Measurements from ENCODE around the gene CSNK1D. TPM values are rescaled to one million over a fixed set of nuclear protein-coding genes. Genes with fewer than 3 reads are reported as not detected.

The CSNK1D gene
- total and polyA plus RNA-seq, 2 experiments from 2014 or later: 55.3 to 66.4 TPM

GRCh38 chr17:82320140-82320840, 46.8 kb upstream of the CSNK1D start (continued):
- TF ChIP-seq, protein P1, sequence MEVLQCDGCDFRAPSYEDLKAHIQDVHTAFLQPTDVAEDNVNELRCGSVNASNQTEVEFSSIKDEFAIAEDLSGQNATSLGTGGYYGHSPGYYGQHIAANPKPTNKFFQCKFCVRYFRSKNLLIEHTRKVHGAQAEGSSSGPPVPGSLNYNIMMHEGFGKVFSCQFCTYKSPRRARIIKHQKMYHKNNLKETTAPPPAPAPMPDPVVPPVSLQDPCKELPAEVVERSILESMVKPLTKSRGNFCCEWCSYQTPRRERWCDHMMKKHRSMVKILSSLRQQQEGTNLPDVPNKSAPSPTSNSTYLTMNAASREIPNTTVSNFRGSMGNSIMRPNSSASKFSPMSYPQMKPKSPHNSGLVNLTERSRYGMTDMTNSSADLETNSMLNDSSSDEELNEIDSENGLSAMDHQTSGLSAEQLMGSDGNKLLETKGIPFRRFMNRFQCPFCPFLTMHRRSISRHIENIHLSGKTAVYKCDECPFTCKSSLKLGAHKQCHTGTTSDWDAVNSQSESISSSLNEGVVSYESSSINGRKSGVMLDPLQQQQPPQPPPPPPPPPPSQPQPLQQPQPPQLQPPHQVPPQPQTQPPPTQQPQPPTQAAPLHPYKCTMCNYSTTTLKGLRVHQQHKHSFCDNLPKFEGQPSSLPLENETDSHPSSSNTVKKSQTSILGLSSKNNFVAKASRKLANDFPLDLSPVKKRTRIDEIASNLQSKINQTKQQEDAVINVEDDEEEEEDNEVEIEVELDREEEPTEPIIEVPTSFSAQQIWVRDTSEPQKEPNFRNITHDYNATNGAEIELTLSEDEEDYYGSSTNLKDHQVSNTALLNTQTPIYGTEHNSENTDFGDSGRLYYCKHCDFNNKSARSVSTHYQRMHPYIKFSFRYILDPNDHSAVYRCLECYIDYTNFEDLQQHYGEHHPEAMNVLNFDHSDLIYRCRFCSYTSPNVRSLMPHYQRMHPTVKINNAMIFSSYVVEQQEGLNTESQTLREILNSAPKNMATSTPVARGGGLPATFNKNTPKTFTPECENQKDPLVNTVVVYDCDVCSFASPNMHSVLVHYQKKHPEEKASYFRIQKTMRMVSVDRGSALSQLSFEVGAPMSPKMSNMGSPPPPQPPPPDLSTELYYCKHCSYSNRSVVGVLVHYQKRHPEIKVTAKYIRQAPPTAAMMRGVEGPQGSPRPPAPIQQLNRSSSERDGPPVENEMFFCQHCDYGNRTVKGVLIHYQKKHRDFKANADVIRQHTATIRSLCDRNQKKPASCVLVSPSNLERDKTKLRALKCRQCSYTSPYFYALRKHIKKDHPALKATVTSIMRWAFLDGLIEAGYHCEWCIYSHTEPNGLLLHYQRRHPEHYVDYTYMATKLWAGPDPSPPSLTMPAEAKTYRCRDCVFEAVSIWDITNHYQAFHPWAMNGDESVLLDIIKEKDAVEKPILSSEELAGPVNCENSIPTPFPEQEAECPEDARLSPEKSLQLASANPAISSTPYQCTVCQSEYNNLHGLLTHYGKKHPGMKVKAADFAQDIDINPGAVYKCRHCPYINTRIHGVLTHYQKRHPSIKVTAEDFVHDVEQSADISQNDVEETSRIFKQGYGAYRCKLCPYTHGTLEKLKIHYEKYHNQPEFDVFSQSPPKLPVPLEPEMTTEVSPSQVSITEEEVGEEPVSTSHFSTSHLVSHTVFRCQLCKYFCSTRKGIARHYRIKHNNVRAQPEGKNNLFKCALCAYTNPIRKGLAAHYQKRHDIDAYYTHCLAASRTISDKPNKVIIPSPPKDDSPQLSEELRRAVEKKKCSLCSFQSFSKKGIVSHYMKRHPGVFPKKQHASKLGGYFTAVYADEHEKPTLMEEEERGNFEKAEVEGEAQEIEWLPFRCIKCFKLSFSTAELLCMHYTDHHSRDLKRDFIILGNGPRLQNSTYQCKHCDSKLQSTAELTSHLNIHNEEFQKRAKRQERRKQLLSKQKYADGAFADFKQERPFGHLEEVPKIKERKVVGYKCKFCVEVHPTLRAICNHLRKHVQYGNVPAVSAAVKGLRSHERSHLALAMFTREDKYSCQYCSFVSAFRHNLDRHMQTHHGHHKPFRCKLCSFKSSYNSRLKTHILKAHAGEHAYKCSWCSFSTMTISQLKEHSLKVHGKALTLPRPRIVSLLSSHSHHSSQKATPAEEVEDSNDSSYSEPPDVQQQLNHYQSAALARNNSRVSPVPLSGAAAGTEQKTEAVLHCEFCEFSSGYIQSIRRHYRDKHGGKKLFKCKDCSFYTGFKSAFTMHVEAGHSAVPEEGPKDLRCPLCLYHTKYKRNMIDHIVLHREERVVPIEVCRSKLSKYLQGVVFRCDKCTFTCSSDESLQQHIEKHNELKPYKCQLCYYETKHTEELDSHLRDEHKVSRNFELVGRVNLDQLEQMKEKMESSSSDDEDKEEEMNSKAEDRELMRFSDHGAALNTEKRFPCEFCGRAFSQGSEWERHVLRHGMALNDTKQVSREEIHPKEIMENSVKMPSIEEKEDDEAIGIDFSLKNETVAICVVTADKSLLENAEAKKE (CRISPR knock-in tag; IDR thresholded peaks at IDR 0.05): no peak
- TF ChIP-seq EZH2 (IDR thresholded peaks at IDR 0.05; ENCODE audit: low read depth, unreplicated experiment): no peak
- TF ChIP-seq, protein P2, sequence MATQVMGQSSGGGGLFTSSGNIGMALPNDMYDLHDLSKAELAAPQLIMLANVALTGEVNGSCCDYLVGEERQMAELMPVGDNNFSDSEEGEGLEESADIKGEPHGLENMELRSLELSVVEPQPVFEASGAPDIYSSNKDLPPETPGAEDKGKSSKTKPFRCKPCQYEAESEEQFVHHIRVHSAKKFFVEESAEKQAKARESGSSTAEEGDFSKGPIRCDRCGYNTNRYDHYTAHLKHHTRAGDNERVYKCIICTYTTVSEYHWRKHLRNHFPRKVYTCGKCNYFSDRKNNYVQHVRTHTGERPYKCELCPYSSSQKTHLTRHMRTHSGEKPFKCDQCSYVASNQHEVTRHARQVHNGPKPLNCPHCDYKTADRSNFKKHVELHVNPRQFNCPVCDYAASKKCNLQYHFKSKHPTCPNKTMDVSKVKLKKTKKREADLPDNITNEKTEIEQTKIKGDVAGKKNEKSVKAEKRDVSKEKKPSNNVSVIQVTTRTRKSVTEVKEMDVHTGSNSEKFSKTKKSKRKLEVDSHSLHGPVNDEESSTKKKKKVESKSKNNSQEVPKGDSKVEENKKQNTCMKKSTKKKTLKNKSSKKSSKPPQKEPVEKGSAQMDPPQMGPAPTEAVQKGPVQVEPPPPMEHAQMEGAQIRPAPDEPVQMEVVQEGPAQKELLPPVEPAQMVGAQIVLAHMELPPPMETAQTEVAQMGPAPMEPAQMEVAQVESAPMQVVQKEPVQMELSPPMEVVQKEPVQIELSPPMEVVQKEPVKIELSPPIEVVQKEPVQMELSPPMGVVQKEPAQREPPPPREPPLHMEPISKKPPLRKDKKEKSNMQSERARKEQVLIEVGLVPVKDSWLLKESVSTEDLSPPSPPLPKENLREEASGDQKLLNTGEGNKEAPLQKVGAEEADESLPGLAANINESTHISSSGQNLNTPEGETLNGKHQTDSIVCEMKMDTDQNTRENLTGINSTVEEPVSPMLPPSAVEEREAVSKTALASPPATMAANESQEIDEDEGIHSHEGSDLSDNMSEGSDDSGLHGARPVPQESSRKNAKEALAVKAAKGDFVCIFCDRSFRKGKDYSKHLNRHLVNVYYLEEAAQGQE (IDR thresholded peaks at IDR 0.05; ENCODE audit: unreplicated experiment): no peak
- TF ChIP-seq CREB1 (CRISPR knock-in tag; IDR thresholded peaks at IDR 0.05; ENCODE audit: low read depth): no peak
- TF ChIP-seq EZH2phosphoT487 (IDR thresholded peaks at IDR 0.05; ENCODE audit: unreplicated experiment): no peak
